NCI-H146 treated with DMSO at 0.1 percent for 48 hours (cell line): ENCODE measurements around the gene DPP10.
"Not testable (repeated sequence)": the region's sequence is repeated elsewhere in the genome, so short reads cannot be mapped to it uniquely, and the experiment has no call there.

Experiments
- DNase-seq: peaks from one replicate; lab custom pipeline; 2025; ENCODE audit not compliant: unreplicated experiment; lab: John Stamatoyannopoulos, UW

The DPP10 gene

DNA sequence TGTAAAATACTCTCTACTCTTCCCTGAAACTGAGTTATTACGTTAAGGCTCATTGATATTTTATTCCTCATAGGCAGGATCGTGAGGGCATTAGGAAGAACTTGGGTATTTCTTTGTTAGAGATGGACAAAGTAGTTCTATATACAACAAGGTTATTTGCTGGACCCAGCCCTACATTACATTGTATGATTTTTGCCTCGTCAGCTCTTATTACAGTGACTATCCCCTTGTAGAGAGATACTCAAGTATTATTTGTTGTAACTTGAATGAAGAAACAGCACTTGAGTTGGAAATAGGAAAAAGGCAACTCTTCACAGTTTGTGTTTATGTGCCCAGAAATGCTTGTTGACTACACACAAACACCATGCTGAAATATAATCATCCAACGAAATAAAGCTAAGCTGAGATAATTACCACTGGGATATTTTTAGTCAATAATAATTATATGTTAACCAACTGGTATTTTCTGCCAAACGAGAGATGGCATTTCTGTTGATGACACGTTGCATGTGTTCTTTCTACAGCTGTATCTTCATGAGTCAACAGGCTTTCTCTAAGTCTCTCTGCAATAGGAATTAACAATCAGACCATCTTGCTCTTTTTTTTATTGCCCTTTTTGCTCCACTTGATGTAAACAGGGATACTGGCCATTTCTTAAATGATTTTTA, 947.6 kb downstream of the DPP10 start:
- DNase-seq = no peak

DNA sequence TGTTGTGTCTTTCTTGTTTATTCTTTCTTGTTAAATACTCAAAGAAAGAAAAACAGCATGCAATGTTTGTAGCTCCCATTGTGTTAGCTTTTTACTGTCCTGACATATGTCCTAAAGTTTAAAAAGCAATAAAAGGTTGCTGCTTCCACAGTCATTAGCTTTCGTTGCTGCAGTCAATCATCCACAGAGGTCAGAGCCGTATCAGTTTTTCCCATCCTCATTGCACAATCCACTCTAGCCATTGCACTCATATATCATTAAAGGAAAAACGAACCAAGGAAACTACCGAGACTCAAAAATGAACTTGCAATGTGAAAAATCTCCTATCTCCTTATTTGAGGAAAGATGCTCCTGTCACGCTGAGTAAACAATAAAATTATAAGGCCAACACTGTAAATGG, 954.1 kb downstream of the DPP10 start:
- no peak for DNase-seq

GRCh38 chr2:115400940-115401339, 958.5 kb downstream of the DPP10 start:
- no peak for DNase-seq

DNA sequence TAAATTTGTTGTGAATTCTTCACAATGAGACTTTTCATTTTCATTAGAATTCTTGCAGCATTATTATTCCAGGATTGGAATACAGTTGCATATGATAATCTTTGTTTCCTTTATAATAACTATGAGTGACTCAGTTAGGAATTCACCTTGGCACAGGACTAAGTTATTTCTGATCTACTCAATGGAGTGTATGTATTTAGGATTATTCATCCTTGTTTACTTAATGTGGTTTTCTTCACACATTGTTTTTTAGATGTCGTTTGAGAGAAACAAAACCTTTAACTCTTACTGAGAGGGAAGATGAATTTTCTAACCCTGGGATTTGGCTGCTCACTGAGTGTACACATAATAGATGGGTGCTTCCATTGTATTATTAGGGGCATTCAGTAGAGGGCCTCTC, 970.1 kb downstream of the DPP10 start:
- DNase-seq = no peak

DNA sequence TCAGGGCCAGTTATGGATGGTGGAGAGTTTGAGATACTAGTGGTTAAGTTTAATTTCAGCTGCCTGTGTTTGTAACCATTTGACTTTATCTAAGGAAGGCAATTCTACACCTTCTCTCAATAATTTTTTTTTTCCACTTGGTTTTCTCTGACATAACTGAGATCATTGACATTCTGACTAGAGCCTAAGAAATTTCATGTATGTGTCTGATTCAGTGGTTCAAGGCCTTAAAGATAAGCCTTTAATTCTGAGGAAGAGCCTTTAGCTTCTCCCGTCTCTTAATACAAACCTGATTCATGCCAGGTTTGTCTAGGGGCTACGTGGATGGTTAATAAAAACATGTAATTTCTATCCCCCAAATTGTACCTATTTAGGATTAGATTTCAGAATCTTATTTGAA, 971.4 kb downstream of the DPP10 start:
- DNase-seq = no peak

DNA sequence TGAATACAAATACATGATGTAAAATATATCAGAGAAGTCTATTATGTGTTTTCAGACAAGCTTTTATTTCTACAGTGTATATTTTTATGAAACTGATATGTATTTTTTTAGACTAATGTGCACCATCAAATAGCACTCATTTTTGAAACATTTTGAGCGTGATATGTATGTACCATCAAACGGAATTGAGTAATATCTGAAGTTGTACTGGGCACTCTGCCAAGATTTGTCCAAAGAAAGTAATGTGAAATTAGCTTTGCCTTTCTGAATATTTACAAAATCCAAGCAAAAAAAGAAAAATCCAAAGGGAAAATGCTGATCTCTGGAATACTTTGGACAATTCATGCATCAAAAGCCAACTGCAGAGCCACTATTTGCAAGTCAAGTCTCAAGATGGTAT, 972.0 kb downstream of the DPP10 start:
- no peak for DNase-seq

DNA sequence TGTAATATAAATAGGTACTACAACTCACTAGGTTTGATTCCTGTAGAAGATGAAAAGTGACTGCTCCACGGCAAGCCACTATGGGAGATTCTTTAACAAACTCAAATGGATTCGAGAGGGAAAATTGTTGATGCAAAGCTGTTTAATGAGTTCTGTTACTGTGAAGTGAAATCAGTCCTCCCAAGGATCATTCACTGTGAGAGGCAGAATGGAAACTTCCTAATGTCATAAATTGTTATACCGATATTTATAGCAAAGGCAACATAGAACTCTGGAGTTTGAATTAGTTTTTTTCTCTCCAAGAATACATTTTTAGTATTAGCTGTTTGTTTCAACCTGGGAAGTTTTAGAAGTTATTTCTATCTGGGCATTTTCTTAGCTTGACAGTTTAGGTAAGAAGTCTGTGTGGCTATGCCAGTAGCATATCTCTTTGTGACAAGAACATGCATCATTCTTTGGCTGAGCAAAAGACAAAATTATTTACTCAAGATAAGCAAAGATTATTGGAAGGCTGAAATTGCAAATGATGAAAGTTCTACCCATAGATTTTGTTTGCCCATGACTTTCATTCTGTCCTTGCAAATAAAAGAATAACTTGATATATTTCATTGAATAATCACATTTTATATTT, 979.7 kb downstream of the DPP10 start:
- DNase-seq = no peak

DNA sequence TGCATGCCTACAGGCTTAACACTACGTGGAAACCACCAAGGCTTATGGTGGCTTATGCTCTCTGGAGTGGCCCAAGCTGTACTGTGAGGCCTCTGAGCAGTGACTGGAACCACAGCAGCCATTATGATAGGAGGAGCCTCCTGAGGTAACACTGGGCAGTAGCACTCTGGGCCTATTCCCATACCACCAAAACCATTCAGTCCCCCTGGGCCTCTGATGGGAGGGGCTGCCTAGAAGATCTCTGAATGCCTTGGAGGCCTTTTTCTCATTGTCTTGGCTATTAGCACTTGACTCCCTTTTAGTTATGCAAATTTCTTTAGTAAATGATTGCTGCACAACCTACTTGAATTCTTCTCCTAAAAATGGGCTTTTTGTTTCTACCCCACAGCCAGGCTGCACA, 985.0 kb downstream of the DPP10 start:
- no peak for DNase-seq

DNA sequence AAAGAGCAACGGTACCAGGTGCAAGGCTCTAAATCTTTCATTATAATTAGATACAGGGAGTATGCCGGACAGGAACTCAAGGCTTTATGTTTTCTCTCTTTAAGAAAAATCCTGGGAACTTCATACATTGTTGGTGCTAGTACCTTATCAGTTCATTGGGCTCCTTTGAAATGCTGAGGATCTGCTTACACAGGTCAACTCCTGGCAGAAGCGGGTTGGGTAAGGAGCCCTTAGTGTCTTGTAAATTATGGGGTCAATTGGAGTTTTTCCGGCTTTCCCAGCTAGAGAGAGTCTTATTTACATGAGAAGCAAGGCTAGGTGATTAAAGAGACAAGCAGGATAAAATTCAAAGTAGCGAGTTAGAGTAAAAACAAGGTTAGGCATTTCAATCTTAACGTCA, 998.3 kb downstream of the DPP10 start:
- not testable (repeated sequence) for DNase-seq

GRCh38 chr2:115443539-115444185, 1001.2 kb downstream of the DPP10 start:
- DNase-seq = no peak

DNA sequence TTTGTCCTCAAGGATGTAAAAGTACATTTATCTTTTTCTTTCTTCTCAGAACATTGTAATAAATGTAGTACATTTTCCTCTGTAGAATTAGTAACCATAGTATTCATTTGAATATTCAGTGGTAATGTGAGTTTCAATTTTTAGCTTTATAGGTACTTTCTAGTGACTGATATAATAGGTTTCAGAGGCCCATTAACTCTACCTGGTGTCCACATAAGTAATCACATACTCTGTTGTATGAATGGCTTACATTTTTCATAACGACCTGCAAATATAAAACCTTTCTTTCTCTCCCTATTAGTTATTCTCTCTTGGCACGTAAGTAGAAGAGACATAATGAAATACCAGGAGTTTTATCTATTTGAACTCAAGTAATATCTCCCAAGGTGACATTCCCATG, 1017.6 kb downstream of the DPP10 start:
- DNase-seq = no peak

DNA sequence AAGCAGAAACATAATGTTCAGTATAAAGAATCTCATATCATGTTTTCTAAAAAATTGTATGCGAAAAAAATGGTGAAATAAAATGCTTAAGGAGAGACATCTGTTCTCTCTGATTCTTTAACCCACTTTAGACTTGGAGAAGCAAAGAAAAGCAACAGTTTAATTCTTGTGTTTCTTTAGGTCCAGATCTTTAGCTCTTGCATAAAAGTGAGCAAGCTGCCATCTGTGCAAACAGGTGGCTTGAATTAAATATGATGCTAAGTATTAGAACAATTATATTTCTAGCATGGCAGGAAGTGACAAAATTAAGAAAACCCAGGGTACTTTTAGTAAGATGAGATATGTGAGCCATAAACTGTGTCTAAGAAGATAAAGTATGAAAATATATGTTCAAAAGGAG, 1038.3 kb downstream of the DPP10 start:
- no peak for DNase-seq

DNA sequence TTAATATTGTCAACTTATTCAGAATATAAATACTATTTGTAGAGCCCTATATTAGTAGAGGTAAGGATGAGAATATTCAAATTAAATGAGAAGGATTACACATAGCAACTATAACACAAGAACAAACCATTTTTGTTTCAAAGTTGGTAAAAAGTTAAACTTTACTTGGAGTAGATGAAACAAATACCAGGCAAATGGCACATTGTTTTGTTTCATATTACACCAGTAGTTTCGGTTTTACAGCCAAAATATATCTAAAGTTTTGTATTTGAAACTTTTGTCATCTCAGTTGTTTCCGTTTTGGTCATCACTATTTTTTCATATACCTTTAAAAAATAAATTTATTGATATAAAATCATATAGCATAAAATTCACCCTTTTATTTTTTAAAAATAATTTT, 1039.4 kb downstream of the DPP10 start:
- no peak for DNase-seq

DNA sequence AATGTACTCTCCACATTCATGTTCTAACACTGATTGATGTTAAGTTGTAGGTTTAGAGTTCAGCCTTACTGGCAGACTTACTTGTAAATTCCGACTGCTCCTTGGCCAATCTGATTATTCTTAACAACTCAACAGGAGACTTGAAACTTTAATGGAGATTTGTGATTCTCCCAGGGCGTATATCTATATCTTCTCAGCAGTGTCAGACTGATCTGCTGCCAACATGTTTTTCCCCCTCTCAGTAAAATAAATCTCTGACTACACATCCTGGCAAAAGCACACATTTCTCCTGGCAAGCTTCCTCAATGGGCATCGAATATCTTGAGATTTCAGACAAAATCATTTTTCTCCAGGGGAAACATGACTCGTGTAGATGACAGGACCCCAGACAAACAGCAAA, 1041.2 kb downstream of the DPP10 start:
- DNase-seq = no peak

GRCh38 chr2:115484486-115484885, 1042.0 kb downstream of the DPP10 start:
- DNase-seq = no peak

DNA sequence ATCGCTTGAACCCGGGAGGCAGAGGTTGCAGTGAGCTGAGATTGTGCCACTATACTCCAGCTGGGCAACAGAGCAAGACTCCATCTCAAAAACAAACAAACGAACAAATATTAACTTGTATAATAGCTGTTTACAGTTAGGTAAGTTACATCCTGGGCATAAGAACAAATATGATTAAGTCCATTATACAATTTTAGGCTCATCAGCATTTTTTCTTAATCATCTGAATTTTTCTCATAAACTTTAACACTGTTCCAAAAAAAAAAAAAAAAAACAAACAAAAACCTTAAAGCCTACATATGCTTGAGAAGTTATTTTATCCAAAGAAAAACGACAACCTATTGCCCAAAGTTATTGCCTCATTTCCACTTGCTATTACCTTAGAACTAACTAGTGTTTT, 1042.5 kb downstream of the DPP10 start:
- DNase-seq = no peak

- no peak for DNase-seq
These were observed 1048.8 kb downstream of the DPP10 start for GRCh38 chr2:115491186-115491793.

- DNase-seq = no peak
These were observed 1062.9 kb downstream of the DPP10 start for GRCh38 chr2:115505331-115505730.

DNA sequence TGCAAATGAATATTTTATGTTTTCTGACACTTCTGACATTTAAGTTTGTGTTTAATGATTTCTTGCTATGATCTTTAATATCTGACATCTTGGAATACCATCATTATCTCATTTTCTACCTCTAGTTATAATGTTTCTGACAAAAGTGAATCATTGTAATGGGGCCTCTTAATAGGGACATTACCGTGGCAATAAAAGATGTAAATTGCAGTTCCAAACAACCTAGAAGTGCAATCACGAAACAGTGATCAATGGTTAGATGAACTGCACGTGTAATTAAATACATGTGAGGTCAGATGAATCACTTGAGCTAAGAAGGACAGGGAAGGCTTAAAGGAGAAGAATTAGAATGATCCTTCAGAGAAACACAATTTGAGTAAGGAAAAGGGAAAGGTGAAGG, 1078.3 kb downstream of the DPP10 start:
- no peak for DNase-seq

- no peak for DNase-seq
These were observed 1082.0 kb downstream of the DPP10 start for GRCh38 chr2:115524452-115524851.

- no peak for DNase-seq
These were observed 1087.2 kb downstream of the DPP10 start for GRCh38 chr2:115529627-115530026.

GRCh38 chr2:115533081-115533480, 1090.6 kb downstream of the DPP10 start:
- no peak for DNase-seq
